Measurements from ENCODE around the gene PLEKHM3.

DNA sequence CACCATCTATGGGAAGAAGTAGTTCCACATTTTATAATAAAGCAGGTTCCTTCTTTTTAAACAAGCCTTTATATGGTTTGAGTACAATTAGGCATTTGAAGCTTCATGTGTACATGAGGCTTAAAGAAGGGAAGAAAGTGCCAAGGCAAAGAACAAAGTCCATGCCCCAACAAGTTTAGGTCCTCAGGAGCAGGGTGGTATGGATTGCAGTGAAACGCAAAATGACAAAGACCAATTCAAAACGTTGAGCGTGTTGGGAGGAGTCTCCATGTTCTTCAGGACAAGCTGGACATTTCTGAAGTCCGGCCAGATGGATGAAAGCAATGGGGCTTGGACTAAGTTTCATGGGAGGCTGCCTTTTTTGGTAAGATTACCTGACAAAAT, 176.8 kb downstream of the PLEKHM3 start:
- no peak for TF ChIP-seq POLR2A (IDR thresholded peaks at IDR 0.05)
- TF ChIP-seq, protein P1, sequence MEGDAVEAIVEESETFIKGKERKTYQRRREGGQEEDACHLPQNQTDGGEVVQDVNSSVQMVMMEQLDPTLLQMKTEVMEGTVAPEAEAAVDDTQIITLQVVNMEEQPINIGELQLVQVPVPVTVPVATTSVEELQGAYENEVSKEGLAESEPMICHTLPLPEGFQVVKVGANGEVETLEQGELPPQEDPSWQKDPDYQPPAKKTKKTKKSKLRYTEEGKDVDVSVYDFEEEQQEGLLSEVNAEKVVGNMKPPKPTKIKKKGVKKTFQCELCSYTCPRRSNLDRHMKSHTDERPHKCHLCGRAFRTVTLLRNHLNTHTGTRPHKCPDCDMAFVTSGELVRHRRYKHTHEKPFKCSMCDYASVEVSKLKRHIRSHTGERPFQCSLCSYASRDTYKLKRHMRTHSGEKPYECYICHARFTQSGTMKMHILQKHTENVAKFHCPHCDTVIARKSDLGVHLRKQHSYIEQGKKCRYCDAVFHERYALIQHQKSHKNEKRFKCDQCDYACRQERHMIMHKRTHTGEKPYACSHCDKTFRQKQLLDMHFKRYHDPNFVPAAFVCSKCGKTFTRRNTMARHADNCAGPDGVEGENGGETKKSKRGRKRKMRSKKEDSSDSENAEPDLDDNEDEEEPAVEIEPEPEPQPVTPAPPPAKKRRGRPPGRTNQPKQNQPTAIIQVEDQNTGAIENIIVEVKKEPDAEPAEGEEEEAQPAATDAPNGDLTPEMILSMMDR (IDR thresholded peaks at IDR 0.05) = no peak
- no peak for TF ChIP-seq EP300 (IDR thresholded peaks at IDR 0.05)
